GM12892 (cell line): ENCODE measurements around the gene IVL.
A peak's percentile ranks its signal among the peaks of the same experiment; 100 is the strongest.

Experiments
- DNase-seq: peaks from one replicate; pipeline ENCODE4 v3.0.0; 2011; ENCODE audit not compliant: insufficient read length
- FAIRE-seq: peaks from 2 replicates; lab custom pipeline; 2011; peaks lifted over from hg19 to GRCh38; lab: Jason Lieb, UNC
- POLR2A ChIP-seq: IDR thresholded peaks from 2 replicates; pipeline ENCODE4 v1.6.1; 2011; ENCODE audit warnings: low read depth, low read length, control low read depth
- POLR2AphosphoS5 ChIP-seq: IDR thresholded peaks from 2 replicates; pipeline ENCODE4 v1.6.1; 2011; ENCODE audit warnings: low read depth, low read length, control low read depth
- TAF1 ChIP-seq: IDR thresholded peaks from 2 replicates; pipeline ENCODE4 v1.6.1; 2011; ENCODE audit warnings: low read depth, mild to moderate bottlenecking, control low read depth, low read length, borderline replicate concordance

Gene IVL

DNA sequence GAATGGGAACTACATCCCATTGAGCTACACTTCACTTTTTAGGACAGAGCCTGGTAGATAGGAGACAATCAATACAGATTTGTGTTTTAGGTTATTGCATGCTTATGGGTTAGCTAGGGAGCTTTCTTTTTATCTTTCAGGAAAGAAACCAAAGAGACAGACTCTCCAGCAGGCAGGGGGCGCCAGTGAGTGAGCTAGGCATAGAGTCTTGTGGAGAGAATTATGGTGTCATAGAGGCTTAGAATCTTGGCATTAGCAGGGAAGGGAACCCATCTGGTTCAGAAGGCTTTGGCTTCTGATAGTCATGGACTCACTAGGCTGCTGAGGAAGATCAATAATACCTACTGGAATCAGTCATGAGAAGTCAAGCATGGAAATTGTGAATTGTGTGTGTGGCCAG, 30.3 kb upstream of the IVL start, which contains the start of gene SMCP:
SMCP (plus strand) TSS at position 281 of the 400 bp plus-strand sequence. CDS start 6,101 bp downstream, outside the sequence.
- no peak for TF ChIP-seq POLR2A
- TF ChIP-seq TAF1: no peak
- TF ChIP-seq POLR2AphosphoS5: no peak
- no peak for DNase-seq
- FAIRE-seq: no peak

DNA sequence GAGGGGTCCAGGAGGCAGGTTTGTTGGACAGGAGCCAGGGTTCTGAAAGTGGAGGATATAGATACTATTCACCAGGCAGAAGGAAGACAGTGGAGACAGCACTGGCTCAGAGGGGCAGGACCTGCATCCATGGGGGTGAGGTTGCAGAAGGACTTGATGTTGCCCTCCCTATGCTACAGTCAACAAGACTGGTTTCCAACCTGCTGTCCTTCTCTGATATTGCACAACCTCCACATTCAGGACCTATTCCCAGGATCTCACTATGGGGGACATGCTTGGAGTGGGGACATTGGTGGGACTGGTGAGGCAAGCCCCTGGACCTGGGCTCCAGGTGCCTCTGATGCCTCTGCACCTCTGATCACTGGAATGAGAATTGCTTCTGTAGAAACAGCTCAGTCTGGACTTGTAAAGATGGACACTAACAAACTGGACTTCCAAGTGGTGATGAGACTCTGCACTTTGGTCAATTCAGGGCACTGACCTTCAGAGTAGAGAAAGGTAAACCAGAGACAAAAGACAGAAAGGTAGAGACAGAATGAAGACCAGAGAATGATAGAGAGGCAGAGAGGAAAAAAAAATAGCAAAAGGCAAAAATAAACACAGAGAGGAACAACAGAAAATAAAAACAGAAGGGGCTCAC, 28.7 kb upstream of the IVL start:
- peak; percentile 36 for FAIRE-seq
- TF ChIP-seq POLR2A (no peak), TAF1 (no peak), POLR2AphosphoS5 (no peak)
- DNase-seq: no peak

DNA sequence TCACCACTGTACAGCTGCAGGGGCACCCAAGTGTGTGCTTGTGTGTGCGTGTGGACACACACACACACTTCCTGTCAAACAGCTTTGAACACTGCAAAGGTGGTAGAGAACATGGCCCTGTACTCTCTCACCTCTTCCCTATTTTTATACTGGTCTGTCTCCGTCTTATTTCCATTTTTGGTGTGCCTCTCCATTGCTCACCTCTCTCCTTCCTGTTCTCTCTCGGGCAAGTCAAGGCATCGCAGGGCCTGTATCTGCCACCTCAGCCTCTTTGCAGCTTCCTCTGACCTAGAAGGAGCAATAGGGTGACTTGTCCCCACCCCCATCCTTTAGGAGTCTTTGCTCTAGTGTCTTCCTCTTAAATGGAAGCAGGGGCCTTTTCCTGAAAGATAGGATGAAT, 28.0 kb upstream of the IVL start:
- no peak for DNase-seq
- FAIRE-seq: peak; percentile 53
- no peak for TF ChIP-seq TAF1
- no peak for TF ChIP-seq POLR2AphosphoS5

GRCh38 chr1:152880907-152881306, 27.4 kb upstream of the IVL start:
- no peak for TF ChIP-seq POLR2AphosphoS5
- FAIRE-seq: no peak
- no peak for DNase-seq

DNA sequence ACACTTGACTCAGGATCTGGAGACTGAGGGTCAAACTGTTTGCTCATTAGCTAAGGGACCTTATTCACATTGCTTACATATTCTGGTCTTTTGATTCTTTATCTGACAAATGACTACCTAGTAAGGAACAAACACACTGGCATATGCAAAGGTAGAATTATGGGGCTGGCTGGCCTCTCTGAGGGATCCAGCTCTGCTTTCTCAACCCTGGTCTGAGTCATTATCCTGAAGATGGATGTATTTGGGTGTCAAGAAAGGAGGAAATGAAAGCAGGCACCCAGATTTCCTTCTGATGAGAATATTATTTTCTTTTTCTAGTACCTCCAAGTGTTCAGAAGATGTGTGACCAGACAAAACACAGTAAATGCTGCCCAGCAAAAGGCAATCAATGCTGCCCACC, 24.3 kb upstream of the IVL start:
- no peak for FAIRE-seq
- DNase-seq: no peak
- TF ChIP-seq POLR2AphosphoS5 (no peak), POLR2A (no peak), TAF1 (no peak)

GRCh38 chr1:152884506-152884905, 23.8 kb upstream of the IVL start:
- TF ChIP-seq POLR2A (no peak), POLR2AphosphoS5 (no peak), TAF1 (no peak)
- FAIRE-seq (no peak), DNase-seq (no peak)

DNA sequence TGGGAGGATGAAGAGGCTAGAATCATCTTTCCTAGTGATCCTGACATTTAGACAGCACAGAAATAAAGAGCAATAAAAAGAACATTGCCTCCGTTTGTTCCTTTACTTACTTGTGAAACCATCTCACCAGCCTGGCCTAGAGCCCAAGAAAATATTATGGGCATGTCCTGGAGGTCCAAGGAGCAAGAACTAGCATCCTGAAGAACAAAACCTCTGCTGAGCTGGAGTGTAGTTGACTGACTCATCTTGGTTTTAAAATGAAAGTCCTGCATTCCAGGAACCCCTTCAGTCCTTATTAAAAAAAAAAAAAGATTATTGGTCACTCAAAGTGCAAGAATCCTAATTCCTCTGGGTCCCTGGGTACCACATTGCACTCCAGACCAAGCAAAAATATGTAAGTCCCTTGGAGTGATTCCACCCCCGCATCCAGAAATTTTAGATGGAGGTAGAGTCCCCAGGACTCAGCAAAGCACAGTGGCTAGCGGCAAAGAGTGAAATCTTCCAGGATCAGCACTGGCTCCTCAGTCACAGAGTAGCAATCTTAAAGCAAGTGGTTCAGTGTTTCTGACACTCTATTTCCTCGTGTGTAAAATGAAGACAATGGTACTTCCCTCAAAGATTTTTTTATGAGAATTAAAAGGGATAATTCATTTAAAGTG, 23.3 kb upstream of the IVL start:
- TF ChIP-seq TAF1: no peak
- TF ChIP-seq POLR2AphosphoS5: no peak
- TF ChIP-seq POLR2A: no peak
- DNase-seq (no peak), FAIRE-seq (no peak)

GRCh38 chr1:152886085-152886484, 22.3 kb upstream of the IVL start:
- DNase-seq: no peak
- TF ChIP-seq POLR2A: no peak
- TF ChIP-seq TAF1: no peak
- no peak for TF ChIP-seq POLR2AphosphoS5
- no peak for FAIRE-seq

GRCh38 chr1:152886758-152887409, 21.5 kb upstream of the IVL start:
- DNase-seq (no peak), FAIRE-seq (no peak)
- TF ChIP-seq TAF1 (no peak), POLR2AphosphoS5 (no peak), POLR2A (no peak)

DNA sequence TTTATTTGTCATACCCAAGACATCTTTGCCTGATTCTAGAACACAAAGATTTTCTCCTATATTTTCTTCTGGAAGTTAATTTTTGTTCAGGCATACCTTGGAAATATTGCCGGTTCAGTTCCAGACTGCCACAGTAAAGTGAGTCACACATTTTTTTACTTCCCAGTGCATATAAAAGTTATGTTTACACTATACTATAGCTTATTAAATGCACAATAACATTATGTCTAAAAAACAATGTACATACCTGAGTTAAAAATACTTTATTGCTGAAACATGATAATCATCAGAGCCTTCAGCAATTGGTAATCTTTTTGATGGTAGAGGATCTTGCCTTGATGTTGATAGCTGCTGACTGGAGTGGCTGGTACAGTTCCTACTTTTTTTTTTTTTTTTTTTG, 20.2 kb upstream of the IVL start:
- DNase-seq: no peak
- FAIRE-seq: no peak
- no peak for TF ChIP-seq POLR2A
- no peak for TF ChIP-seq TAF1
- no peak for TF ChIP-seq POLR2AphosphoS5

- TF ChIP-seq POLR2AphosphoS5 (no peak), TAF1 (no peak), POLR2A (no peak)
- FAIRE-seq (no peak), DNase-seq (no peak)
These were observed 9.3 kb upstream of the IVL start for GRCh38 chr1:152899027-152899426.

DNA sequence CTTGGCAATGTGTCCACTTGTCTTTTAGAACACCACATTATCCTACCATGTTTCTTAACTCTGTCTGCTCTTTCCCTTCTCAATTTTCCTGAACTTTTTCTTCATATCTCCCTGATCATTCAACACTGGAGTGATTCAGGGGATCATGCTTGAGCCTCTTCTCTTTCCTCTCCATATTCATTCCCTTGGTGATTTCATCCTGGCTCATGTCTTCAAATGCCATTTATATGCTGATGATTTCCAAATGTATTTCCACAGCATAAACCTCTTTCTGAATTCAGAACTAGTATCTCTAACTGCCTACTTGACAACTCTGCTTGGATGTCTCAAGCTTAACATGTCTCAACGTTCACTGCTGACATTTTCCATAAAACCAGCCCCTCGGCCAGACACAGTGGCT, 8.5 kb upstream of the IVL start:
- FAIRE-seq (no peak), DNase-seq (no peak)

More for the DNA sequence above, 8.5 kb upstream of the IVL start:
- no peak for TF ChIP-seq POLR2A
- TF ChIP-seq POLR2AphosphoS5: no peak
- no peak for TF ChIP-seq TAF1
